Naive thymus-derived CD4-positive, alpha-beta T cell (primary cell): Measurements from ENCODE around the gene ADGRG6. TPM values are rescaled to one million over a fixed set of nuclear protein-coding genes. Genes with fewer than 3 reads are reported as not detected.
"Not testable (repeated sequence)": the region's sequence is repeated elsewhere in the genome, so short reads cannot be mapped to it uniquely, and the experiment has no call there.

Experiments used
- ATAC-seq: fragments of 150-1000 bp; cut with Tn5 transposase; 2 replicates; pipeline ENCODE4 v1.10.0; 2021; ENCODE audit warnings: mild to moderate bottlenecking, moderate library complexity
- CTCF ChIA-PET: fragments of 350-600 bp; sonication (Branson Sonifier 250); formaldehyde crosslinking; loops from one replicate; lab custom pipeline; 2021; ENCODE audit warnings: antibody characterized with exemption; lab: Charles Lee
- POLR2A ChIA-PET: fragments of 350-600 bp; sonication (Branson Sonifier 250); formaldehyde crosslinking; loops from one replicate; lab custom pipeline; 2021; ENCODE audit warnings: antibody characterized with exemption, inconsistent platforms; lab: Charles Lee
- DNase-seq, 9 donors: peaks; one replicate each; pipeline versions ENCODE4 v3.0.0 to v3.0.0-alpha.2; 2020 to 2022; ENCODE audit warnings: mixed read lengths in 1 of 9
- H3K27ac ChIP-seq: one replicate; pipeline ENCODE4 v1.7.0; 2013; ENCODE audit warnings: mild to moderate bottlenecking, low read depth, low read length, moderate library complexity
- H3K27me3 ChIP-seq, 2 donors: one replicate each; pipeline ENCODE4 v1.7.0; 2013; ENCODE audit warnings: low read length in 2 of 2, mild to moderate bottlenecking in 2 of 2, moderate library complexity in 2 of 2; ENCODE audit not compliant: control insufficient read depth in 2 of 2, insufficient read depth in 2 of 2
- H3K36me3 ChIP-seq, 3 experiments: 1 replicate in 2 of 3; 2 replicates in 1 of 3; pipeline ENCODE4 v1.7.0; 2013; ENCODE audit warnings: low read length in 3 of 3, mild to moderate bottlenecking in 3 of 3, moderate library complexity in 1 of 3; ENCODE audit not compliant: insufficient read depth in 3 of 3, control insufficient read depth in 2 of 3
- H3K4me1 ChIP-seq, 2 donors: one replicate each; pipeline ENCODE4 v1.7.0; 2013; ENCODE audit warnings: low read length in 2 of 2, mild to moderate bottlenecking in 2 of 2, moderate library complexity in 1 of 2; ENCODE audit not compliant: control insufficient read depth in 2 of 2, insufficient read depth in 2 of 2
- H3K4me3 ChIP-seq: 2 replicates; pipeline ENCODE4 v1.7.0; 2013; ENCODE audit warnings: mild to moderate bottlenecking, low read length
- H3K9me3 ChIP-seq, 3 experiments: 1 replicate in 2 of 3; 2 replicates in 1 of 3; pipeline ENCODE4 v1.7.0; 2013; ENCODE audit warnings: low read length in 3 of 3; ENCODE audit not compliant: control insufficient read depth in 2 of 3
- H3K27ac Mint-ChIP-seq, 9 donors: one replicate each; pipeline ENCODE4 v1.8.0; 2020 to 2022; ENCODE audit warnings: mixed read lengths in 9 of 9, mild to moderate bottlenecking in 8 of 9, moderate library complexity in 5 of 9, inconsistent platforms in 2 of 9
- H3K27me3 Mint-ChIP-seq, 5 donors: one replicate each; pipeline ENCODE4 v1.8.0; 2021 to 2022; ENCODE audit warnings: mixed read lengths in 5 of 5, mild to moderate bottlenecking in 1 of 5
- H3K36me3 Mint-ChIP-seq, 5 donors: one replicate each; pipeline ENCODE4 v1.8.0; 2020 to 2022; ENCODE audit warnings: mixed read lengths in 5 of 5, mild to moderate bottlenecking in 3 of 5, inconsistent platforms in 1 of 5
- H3K4me1 Mint-ChIP-seq, 7 donors: one replicate each; pipeline ENCODE4 v1.8.0; 2020 to 2022; ENCODE audit warnings: mixed read lengths in 7 of 7, mild to moderate bottlenecking in 3 of 7, inconsistent platforms in 1 of 7
- H3K4me3 Mint-ChIP-seq, 10 donors: one replicate each; pipeline ENCODE4 v1.8.0; 2020 to 2022; ENCODE audit warnings: mild to moderate bottlenecking in 10 of 10, mixed read lengths in 10 of 10, moderate library complexity in 6 of 10, inconsistent platforms in 2 of 10
- H3K9me3 Mint-ChIP-seq, 11 donors: one replicate each; pipeline ENCODE4 v1.8.0; 2020 to 2022; ENCODE audit warnings: mixed read lengths in 11 of 11, mild to moderate bottlenecking in 4 of 11, inconsistent platforms in 1 of 11, moderate library complexity in 1 of 11
- intact Hi-C, 2 donors: fragments of 100-400 bp; cut with micrococcal nuclease; formaldehyde crosslinking; loops; one replicate each; pipeline ENCODE4 v1.15.1; 2023
- polyA plus RNA-seq, 2 donors: library from polyadenylated mRNA; unstranded; fragments of 300-500 nt; fragmentation: Illumina TruSeq; gene quantifications; one replicate each; pipeline ENCODE4 v1.2.3, GENCODE V29; 2021
- total RNA-seq, 6 experiments: library from RNA in 5 of 6; stranded (reverse) in 5 of 6; gene quantifications; 1 replicate in 5 of 6; 2 replicates in 1 of 6; pipeline ENCODE4 v1.2.3 and lab custom pipeline; 2021 to 2026

The ADGRG6 gene
- total and polyA plus RNA-seq, 7 experiments from 2014 or later, result 0.02 to 3.6 (median 0.57) TPM; not detected in 2

GRCh38 chr6:142276256-142276655 lies 25.6 kb upstream of the ADGRG6 start:
- ATAC-seq, result no peak
- no peak overlapping the region for H3K4me3 Mint-ChIP-seq
- Histone ChIP-seq H3K27me3 (peaks cover 0 to 2% of the 10 kb centered on the region in 2 donors), H3K9me3 (no peaks in the 10 kb centered on the region), H3K4me1 (no peaks in the 10 kb centered on the region), H3K36me3 (no peaks in the 10 kb centered on the region), H3K4me3 (no peak overlapping the region), H3K27ac (no peak overlapping the region)
- no peaks in the 10 kb centered on the region for H3K4me1 Mint-ChIP-seq
- peaks cover under 1 to 16% (median 5%) of the 10 kb centered on the region in 5 donors for H3K27me3 Mint-ChIP-seq
- CTCF ChIA-PET, result interaction anchor here (0.6 to 1.0 kb wide), 2 partner anchors 10 to 52 kb away, joined by 3 read pairs; no protein-coding TSS in a partner anchor
- H3K9me3 Mint-ChIP-seq, result peaks cover 0 to 8% (median 4%) of the 10 kb centered on the region in 11 donors
- no peak overlapping the region for H3K27ac Mint-ChIP-seq
- POLR2A ChIA-PET, result no interaction called here
- intact Hi-C loops, result no loop called here
- no peak for DNase-seq
- peaks cover 0 to under 1% (median 0%) of the 10 kb centered on the region in 5 donors for H3K36me3 Mint-ChIP-seq

- ATAC-seq (no peak), DNase-seq (no peak)
- Histone ChIP-seq H3K4me3 (no peak overlapping the region), H3K9me3 (no peaks in the 10 kb centered on the region), H3K36me3 (no peaks in the 10 kb centered on the region), H3K27ac (no peak overlapping the region), H3K4me1 (no peaks in the 10 kb centered on the region), H3K27me3 (peaks cover 0 to 2% of the 10 kb centered on the region in 2 donors)
- H3K36me3 Mint-ChIP-seq, result peaks cover 0 to 5% (median 0%) of the 10 kb centered on the region in 5 donors
- H3K4me3 Mint-ChIP-seq, result no peak overlapping the region
- no peaks in the 10 kb centered on the region for H3K4me1 Mint-ChIP-seq
- intact Hi-C loops, result no loop called here
- ChIA-PET POLR2A (no interaction called here), CTCF (no interaction called here)
- H3K9me3 Mint-ChIP-seq, result peaks cover 0 to 16% (median 7%) of the 10 kb centered on the region in 11 donors
- peaks cover 0 to 6% (median 5%) of the 10 kb centered on the region in 5 donors for H3K27me3 Mint-ChIP-seq
- H3K27ac Mint-ChIP-seq, result no peak overlapping the region
These were observed 22.2 kb upstream of the ADGRG6 start for GRCh38 chr6:142279350-142280180.

GRCh38 chr6:142280265-142280664 lies 21.5 kb upstream of the ADGRG6 start:
- intact Hi-C loops, result no loop called here
- Histone ChIP-seq H3K27ac (no peak overlapping the region), H3K4me3 (no peak overlapping the region), H3K36me3 (no peaks in the 10 kb centered on the region), H3K27me3 (peaks cover 0 to 2% of the 10 kb centered on the region in 2 donors), H3K9me3 (no peaks in the 10 kb centered on the region), H3K4me1 (no peaks in the 10 kb centered on the region)
- DNase-seq (no peak), ATAC-seq (no peak)
- H3K9me3 Mint-ChIP-seq, result peaks cover 0 to 16% (median 7%) of the 10 kb centered on the region in 11 donors
- no peak overlapping the region for H3K27ac Mint-ChIP-seq
- peaks cover 0 to 6% (median 5%) of the 10 kb centered on the region in 5 donors for H3K27me3 Mint-ChIP-seq
- ChIA-PET POLR2A (no interaction called here), CTCF (no interaction called here)
- no peaks in the 10 kb centered on the region for H3K4me1 Mint-ChIP-seq
- peaks cover 0 to 5% (median 0%) of the 10 kb centered on the region in 5 donors for H3K36me3 Mint-ChIP-seq
- H3K4me3 Mint-ChIP-seq, result no peak overlapping the region

GRCh38 chr6:142280927-142281326 lies 20.9 kb upstream of the ADGRG6 start:
- CTCF ChIA-PET, result no interaction called here
- no peak overlapping the region for H3K4me3 Mint-ChIP-seq
- peaks cover 0 to 6% (median 5%) of the 10 kb centered on the region in 5 donors for H3K27me3 Mint-ChIP-seq
- H3K27ac Mint-ChIP-seq, result no peak overlapping the region
- no peak overlapping the region for H3K4me3 ChIP-seq
- POLR2A ChIA-PET, result no interaction called here
- H3K36me3 ChIP-seq, result no peaks in the 10 kb centered on the region
- H3K9me3 ChIP-seq, result no peaks in the 10 kb centered on the region
- peaks cover 0 to 2% of the 10 kb centered on the region in 2 donors for H3K27me3 ChIP-seq
- peaks cover 0 to 16% (median 7%) of the 10 kb centered on the region in 11 donors for H3K9me3 Mint-ChIP-seq
- peaks cover 0 to 5% (median 0%) of the 10 kb centered on the region in 5 donors for H3K36me3 Mint-ChIP-seq
- DNase-seq (no peak), ATAC-seq (no peak)
- intact Hi-C loops, result no loop called here
- H3K4me1 ChIP-seq, result no peaks in the 10 kb centered on the region
- no peaks in the 10 kb centered on the region for H3K4me1 Mint-ChIP-seq
- no peak overlapping the region for H3K27ac ChIP-seq

- CTCF ChIA-PET, result not testable (repeated sequence)
These were observed 18.7 kb upstream of the ADGRG6 start for GRCh38 chr6:142283138-142283537.

GRCh38 chr6:142284419-142284818 lies 17.4 kb upstream of the ADGRG6 start:
- Histone ChIP-seq H3K4me3 (no peak overlapping the region), H3K9me3 (no peaks in the 10 kb centered on the region), H3K4me1 (no peaks in the 10 kb centered on the region), H3K27me3 (no peaks in the 10 kb centered on the region), H3K27ac (no peak overlapping the region), H3K36me3 (no peaks in the 10 kb centered on the region)
- Mint-ChIP-seq H3K9me3 (peaks cover 0 to 16% (median 7%) of the 10 kb centered on the region in 11 donors), H3K27me3 (peaks cover 0 to 6% (median 0%) of the 10 kb centered on the region in 5 donors), H3K36me3 (peaks cover 0 to 5% (median 0%) of the 10 kb centered on the region in 5 donors), H3K4me1 (no peaks in the 10 kb centered on the region), H3K4me3 (no peak overlapping the region), H3K27ac (no peak overlapping the region)
- POLR2A ChIA-PET, result no interaction called here
- no peak for DNase-seq
- intact Hi-C loops, result no loop called here
- CTCF ChIA-PET, result interaction anchor here (0.6 kb wide), 1 partner anchor 11 kb away, joined by 3 read pairs; no protein-coding TSS in a partner anchor
- no peak for ATAC-seq

More at GRCh38 chr6:142283138-142283537, 18.7 kb upstream of the ADGRG6 start:
- peaks cover 0 to 16% (median 7%) of the 10 kb centered on the region in 11 donors for H3K9me3 Mint-ChIP-seq
- H3K27me3 ChIP-seq, H3K36me3 ChIP-seq, H3K27ac Mint-ChIP-seq, H3K27ac ChIP-seq, intact Hi-C loops, H3K27me3 Mint-ChIP-seq, ATAC-seq, DNase-seq, H3K9me3 ChIP-seq, H3K4me3 ChIP-seq, H3K4me1 ChIP-seq, H3K4me1 Mint-ChIP-seq, H3K36me3 Mint-ChIP-seq, H3K4me3 Mint-ChIP-seq, POLR2A ChIA-PET: not testable (repeated sequence)
